Measurements from ENCODE around the gene SLC48A1.
A peak's percentile ranks its signal among the peaks of the same experiment; 100 is the strongest.

The SLC48A1 gene

DNA sequence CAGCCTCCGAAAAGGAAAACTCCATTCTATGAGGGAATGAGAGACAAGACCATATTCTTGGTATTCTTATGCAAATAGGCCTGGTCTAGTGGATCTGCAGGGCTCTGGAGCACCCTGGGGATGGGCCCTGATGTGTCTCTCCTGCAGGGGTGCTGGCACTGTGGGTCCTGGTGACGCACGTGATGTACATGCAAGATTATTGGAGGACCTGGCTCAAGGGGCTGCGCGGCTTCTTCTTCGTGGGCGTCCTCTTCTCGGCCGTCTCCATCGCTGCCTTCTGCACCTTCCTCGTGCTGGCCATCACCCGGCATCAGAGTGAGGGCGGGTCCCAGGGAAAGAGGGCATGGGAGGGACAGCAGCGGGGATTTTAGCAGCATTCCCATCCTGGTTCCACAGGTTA lies 5.8 kb downstream of the SLC48A1 start:
- H3K27me3 Mint-ChIP-seq = no peaks in the 10 kb centered on the region
- H3K4me1 Mint-ChIP-seq = peaks cover 11% of the 10 kb centered on the region
- H3K4me3 Mint-ChIP-seq = no peak overlapping the region
- ATAC-seq (replicated peaks; ENCODE audit: extremely low read depth, poor library complexity, severe bottlenecking) (no peak), DNase-seq (ENCODE audit: low spot score in 2 of 2) (no peak)
- H3K36me3 Mint-ChIP-seq (ENCODE audit: insufficient read depth) = peaks cover 6% of the 10 kb centered on the region
- H3K27ac Mint-ChIP-seq (ENCODE audit: low read depth) = no peak overlapping the region
- no peaks in the 10 kb centered on the region for H3K9me3 Mint-ChIP-seq

DNA sequence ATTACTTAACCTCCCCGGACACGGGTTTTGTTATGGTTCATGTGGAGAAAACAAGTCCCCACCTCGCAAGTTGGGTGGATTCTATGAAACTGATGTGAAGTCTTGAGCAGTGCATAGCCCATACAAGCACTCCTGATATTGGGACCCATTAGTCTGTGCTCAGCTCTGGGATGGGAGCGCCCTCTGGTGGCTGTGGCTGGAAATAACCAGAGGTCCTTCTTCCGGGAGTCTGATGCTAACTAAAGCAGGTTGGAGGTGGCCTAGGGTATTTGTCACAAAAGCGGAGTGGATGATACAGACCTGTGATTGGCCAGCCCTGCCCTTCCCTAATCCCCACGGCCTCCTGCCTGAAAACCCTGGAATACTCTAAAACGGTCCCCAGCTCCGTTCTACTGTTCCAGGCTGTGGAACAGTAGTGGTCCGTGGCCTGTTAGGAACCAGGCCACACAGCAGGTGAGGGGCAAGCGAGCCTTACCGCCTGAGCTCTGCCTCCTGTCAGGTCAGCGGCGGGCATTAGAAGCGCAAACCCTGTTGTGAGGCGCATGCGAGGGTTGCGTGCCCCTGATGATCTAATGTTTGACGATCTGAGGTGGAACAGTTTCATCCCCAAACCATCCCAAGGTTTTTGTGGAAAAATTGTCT lies 6.4 kb downstream of the SLC48A1 start:
- no peak overlapping the region for H3K27ac Mint-ChIP-seq (ENCODE audit: low read depth)
- H3K4me3 Mint-ChIP-seq = no peak overlapping the region
- peaks cover 7% of the 10 kb centered on the region for H3K4me1 Mint-ChIP-seq
- DNase-seq (ENCODE audit: low spot score in 2 of 2) (peak; percentile 86 to 97), ATAC-seq (replicated peaks; ENCODE audit: extremely low read depth, poor library complexity, severe bottlenecking) (peak; percentile 93)
- H3K9me3 Mint-ChIP-seq = no peaks in the 10 kb centered on the region
- peaks cover 6% of the 10 kb centered on the region for H3K36me3 Mint-ChIP-seq (ENCODE audit: insufficient read depth)
- H3K27me3 Mint-ChIP-seq = no peaks in the 10 kb centered on the region

DNA sequence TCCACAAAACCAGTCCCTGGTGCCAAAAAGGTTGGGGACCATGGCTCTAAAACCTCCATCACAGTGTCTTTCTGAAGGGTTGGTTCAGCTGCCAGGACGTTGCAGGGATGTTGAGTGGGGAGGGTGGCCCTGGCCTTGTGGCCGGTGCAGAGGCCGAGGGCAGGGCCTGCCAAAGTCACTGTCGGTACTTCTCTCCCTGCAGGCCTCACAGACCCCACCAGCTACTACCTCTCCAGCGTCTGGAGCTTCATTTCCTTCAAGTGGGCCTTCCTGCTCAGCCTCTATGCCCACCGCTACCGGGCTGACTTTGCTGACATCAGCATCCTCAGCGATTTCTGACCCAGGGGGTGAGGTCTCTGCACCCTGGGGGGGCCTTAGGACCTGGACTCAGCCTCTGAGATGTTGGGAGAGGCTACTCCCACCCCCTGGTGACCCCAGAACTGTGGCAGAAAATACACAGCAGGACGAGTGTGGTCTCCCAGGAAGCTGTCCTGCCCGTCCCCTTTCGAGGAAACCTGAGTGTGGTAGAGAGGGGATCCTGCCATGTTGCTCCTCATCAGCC lies 7.0 kb downstream of the SLC48A1 start:
- Mint-ChIP-seq H3K27me3 (no peaks in the 10 kb centered on the region), H3K36me3 (ENCODE audit: insufficient read depth) (peaks cover 8% of the 10 kb centered on the region), H3K4me3 (no peak overlapping the region), H3K27ac (ENCODE audit: low read depth) (no peak overlapping the region), H3K4me1 (peaks cover 7% of the 10 kb centered on the region), H3K9me3 (no peaks in the 10 kb centered on the region)
- no peak for DNase-seq (ENCODE audit: low spot score in 2 of 2)
- no peak for ATAC-seq (replicated peaks; ENCODE audit: extremely low read depth, poor library complexity, severe bottlenecking)

DNA sequence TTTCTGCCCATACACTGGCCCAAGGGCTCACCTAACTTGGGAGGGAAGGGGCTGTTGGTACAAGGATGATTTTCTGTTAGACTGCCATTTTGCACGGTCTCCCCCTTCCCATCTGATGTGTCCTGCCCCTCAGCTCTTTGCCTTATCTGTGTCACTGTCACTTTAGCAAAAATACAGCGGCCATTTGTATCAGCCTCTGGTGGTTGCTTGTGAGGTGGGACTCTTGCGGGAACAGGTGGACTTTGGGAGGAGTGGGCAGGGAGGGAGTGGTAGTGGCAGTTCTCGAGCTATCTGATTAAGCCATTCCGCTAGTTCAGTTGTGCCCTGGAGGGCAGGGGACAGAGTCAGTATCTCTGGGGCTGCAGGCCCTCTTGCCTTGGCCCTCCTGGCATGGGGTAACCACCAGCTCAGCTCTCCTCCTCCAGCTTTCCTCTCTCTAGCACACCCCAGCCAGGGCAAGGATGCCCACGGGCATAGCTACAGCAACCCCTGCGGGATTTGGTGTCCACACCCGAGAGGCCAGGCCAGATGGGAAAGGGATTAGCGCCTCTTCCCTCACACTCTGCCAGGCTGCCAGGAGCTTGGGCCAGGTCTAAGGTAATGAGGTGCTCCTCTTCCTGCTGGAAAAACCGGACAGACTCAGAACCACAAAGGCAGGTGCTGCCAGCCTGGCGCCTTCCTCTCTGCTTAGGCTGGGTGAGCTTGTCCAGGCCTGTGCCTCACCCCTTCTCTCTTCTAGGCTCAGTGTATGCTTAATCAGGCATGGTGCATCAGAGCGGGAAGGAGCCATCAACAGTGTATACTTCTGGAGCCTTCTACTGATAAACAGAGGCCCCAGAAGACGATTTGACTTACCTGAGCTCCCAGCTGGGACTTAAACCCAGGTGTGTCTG lies 8.7 kb downstream of the SLC48A1 start:
- H3K4me1 Mint-ChIP-seq = peaks cover 7% of the 10 kb centered on the region
- peak overlapping the region; percentile 13 for H3K27ac Mint-ChIP-seq (ENCODE audit: low read depth)
- H3K27me3 Mint-ChIP-seq = no peaks in the 10 kb centered on the region
- ATAC-seq (replicated peaks; ENCODE audit: extremely low read depth, poor library complexity, severe bottlenecking) = no peak
- DNase-seq (ENCODE audit: low spot score in 2 of 2) = no peak
- H3K4me3 Mint-ChIP-seq = no peak overlapping the region
- H3K36me3 Mint-ChIP-seq (ENCODE audit: insufficient read depth) = peaks cover 18% of the 10 kb centered on the region
- no peaks in the 10 kb centered on the region for H3K9me3 Mint-ChIP-seq

DNA sequence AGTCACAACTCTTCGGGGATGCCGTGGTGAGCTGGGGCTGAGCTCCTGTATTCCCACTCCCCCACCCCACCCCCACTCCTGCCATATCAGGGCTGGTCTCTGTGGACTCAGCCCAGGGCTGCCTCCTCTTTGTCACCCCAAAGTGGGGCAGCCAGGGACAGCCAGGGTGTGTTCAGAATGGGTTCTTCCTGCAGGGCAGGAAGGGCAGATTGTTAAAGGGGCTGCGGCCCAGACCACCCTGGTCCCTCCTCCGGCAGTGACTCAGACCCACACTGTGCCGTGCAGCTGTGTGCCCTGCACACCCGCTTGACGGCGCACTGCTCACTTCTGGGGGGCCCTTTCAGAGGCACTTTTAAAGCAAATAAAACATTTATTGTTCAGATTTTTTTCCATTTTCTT lies 9.3 kb downstream of the SLC48A1 start:
- H3K27me3 Mint-ChIP-seq = no peaks in the 10 kb centered on the region
- ATAC-seq (replicated peaks; ENCODE audit: extremely low read depth, poor library complexity, severe bottlenecking) (no peak), DNase-seq (ENCODE audit: low spot score in 2 of 2) (no peak)
- H3K4me3 Mint-ChIP-seq = no peak overlapping the region
- H3K27ac Mint-ChIP-seq (ENCODE audit: low read depth) = peak overlapping the region; percentile 20
- H3K4me1 Mint-ChIP-seq = peaks cover 7% of the 10 kb centered on the region
- no peaks in the 10 kb centered on the region for H3K9me3 Mint-ChIP-seq
- peaks cover 24% of the 10 kb centered on the region for H3K36me3 Mint-ChIP-seq (ENCODE audit: insufficient read depth)

DNA sequence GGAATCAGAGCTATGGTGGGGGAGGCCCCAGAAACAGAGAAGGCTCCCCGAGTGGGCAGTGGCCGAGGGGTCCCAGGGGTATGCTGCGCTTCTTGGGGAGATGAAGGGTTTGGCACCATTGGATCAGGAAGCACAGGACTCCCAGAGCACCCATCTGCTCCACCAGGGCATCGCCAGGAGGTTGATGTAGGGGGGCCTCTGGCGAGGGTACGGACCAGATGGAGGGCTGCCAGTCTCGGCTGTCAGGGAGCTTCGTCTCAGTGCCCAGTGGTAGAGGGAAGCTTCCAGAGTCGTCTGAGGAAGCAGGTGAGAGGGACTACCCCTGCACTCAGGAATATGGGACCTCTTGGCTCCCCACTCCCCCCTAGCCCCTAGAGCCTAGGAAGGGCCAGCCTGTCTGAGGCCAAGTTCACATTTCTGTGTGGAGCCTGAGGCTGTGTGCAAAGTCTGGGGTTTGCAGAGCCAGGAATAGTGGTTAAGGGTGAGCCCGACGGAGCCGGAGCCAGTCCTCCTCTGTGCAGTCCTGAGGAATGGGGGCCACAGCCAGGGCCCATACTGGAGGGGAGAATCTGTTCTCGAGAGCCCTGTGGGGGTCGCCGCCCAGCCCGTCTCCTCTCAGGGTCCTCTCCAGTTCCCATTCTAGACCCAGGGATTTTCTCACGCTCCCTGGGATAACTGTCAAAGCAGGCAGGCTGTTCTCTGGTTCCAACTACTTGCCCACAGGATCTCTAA lies 10.2 kb downstream of the SLC48A1 start:
- no peak for DNase-seq (ENCODE audit: low spot score in 2 of 2)
- peak overlapping the region; percentile 20 for H3K27ac Mint-ChIP-seq (ENCODE audit: low read depth)
- no peak for ATAC-seq (replicated peaks; ENCODE audit: extremely low read depth, poor library complexity, severe bottlenecking)
- H3K9me3 Mint-ChIP-seq = no peaks in the 10 kb centered on the region
- H3K36me3 Mint-ChIP-seq (ENCODE audit: insufficient read depth) = peaks cover 22% of the 10 kb centered on the region
- H3K27me3 Mint-ChIP-seq = no peaks in the 10 kb centered on the region
- no peak overlapping the region for H3K4me3 Mint-ChIP-seq
- peaks cover 7% of the 10 kb centered on the region for H3K4me1 Mint-ChIP-seq

DNA sequence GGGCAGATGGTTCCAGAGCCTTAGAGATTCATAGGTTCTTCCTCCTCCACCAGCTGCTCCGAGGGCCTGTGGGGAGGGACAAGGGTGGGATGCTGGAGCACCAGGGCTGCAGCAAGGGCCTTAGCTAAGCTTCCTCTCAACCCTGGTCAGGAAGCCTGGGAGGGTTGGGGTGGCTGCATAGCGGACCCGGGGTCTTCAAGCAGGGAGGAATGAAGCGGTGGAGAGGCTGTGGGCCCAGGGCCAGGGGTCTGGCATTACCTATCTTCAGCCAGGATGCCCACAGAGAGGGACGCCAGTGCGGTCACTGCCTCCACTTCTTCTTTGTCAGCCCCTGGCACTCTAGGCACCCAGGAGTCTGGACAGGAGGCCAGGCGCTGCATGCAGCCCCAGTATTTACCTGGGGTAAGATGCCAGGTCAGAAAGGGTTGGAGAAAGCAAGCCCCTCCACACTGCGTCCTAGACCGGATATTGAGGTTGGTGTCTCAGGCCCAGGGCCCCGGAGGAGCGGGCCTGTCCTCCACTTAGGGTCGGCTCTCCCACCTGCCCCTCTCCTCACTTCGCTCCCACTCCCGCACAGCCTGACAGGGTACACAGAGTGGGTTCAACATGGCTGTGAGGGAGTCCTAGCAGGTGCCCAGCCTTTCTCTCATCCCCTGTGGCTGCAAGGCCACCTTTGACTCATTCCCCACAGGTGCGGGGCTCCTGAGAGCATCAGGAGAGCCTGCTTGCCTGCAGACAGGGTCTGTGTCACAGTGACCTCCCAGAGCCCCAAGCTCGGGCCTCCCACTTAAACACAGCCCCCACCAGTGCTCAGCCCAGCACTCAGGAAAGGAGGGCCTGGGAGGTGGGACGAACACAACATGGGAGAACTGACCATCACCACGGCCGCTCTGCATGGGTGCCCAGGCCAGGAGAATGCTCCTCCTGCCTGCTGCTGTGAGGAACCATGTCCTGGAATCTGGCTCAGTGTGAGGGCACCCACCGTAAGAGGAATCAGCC lies 11.1 kb downstream of the SLC48A1 start:
- Mint-ChIP-seq H3K4me1 (peaks cover 5% of the 10 kb centered on the region), H3K4me3 (no peak overlapping the region), H3K36me3 (ENCODE audit: insufficient read depth) (peaks cover 27% of the 10 kb centered on the region), H3K27ac (ENCODE audit: low read depth) (no peak overlapping the region), H3K27me3 (no peaks in the 10 kb centered on the region), H3K9me3 (no peaks in the 10 kb centered on the region)
- ATAC-seq (replicated peaks; ENCODE audit: extremely low read depth, poor library complexity, severe bottlenecking) = no peak
- no peak for DNase-seq (ENCODE audit: low spot score in 2 of 2)

DNA sequence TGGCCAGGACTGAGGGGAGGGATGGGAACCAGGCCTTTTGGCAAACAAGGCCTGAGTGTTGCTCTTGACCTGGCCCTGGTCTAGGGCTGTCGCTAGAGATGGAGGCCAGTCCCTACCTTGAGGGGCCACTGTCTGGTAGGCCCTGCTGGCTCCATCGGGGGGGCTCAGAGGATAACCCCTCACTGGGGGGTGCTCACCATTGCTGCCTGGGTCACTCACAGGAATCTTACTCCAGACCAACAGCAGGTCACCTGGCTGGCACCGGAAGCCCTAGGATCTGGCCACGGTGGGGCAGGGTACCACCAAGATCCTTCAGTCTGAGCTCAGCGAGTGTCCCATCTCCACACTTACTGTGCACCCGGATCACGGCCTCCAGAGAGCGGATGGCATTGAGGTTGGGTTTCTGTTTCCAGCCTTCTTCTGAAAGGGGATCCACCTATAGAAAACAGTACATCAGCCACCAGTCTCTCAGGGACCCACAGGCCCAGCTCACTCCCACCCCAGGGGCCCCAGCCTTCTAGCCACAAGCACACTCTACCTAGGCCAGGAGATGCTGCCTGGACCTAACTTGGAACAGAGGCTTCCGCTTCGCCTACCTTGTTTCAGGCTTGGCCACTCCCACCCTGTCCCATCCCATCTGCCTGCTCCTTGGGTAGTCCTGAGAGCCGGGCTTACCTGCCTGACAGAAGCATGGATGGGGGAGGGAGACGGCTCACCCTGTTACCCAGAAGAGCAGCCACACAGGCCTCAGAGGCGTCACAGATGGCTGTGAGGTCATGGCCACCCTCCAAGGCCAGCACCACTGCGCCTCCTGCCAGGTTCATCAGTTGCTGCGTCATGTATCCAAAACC lies 12.2 kb downstream of the SLC48A1 start:
- H3K27me3 Mint-ChIP-seq = no peaks in the 10 kb centered on the region
- H3K27ac Mint-ChIP-seq (ENCODE audit: low read depth) = no peak overlapping the region
- peaks cover 32% of the 10 kb centered on the region for H3K36me3 Mint-ChIP-seq (ENCODE audit: insufficient read depth)
- no peaks in the 10 kb centered on the region for H3K9me3 Mint-ChIP-seq
- H3K4me3 Mint-ChIP-seq = no peak overlapping the region
- H3K4me1 Mint-ChIP-seq = no peaks in the 10 kb centered on the region
- ATAC-seq (replicated peaks; ENCODE audit: extremely low read depth, poor library complexity, severe bottlenecking) (no peak), DNase-seq (ENCODE audit: low spot score in 2 of 2) (no peak)

DNA sequence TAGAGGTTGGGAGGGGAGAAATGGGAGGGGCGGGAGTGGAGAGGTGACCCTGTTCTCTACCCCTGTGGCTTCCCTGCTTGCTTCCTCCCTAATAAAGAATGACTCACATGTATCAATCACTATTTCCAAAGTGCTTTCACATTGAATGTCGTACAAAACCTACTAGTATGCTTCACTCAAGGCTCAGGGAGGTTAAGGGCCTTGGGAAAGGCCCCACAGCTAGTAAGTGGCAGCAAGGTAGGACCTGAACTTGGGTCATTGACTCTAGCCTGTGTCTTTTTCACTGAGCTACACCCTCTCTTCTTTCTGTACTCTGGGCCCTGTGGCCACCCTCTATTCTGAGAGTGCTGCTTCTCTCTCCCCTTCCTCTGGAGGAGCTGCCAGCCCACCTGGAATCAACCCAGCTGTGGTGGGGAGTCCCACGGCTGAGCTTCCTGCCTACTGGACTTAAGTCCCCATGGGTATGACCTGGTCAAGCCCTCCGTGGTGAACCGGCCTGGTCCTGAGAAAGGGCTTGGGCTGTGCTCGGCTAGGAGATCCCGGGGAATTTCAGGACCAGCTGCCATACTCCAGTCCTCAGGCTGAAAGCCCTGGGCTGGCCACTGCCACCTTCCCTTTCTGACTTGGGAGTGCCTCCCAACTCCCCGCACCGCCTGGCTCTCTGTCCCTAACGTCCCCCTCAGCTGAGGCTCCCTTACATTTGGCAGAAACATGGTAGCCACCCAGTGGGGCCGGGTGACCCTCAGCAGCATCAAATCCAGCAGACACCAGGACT lies 13.0 kb downstream of the SLC48A1 start:
- Mint-ChIP-seq H3K4me3 (no peak overlapping the region), H3K27me3 (no peaks in the 10 kb centered on the region), H3K9me3 (no peaks in the 10 kb centered on the region), H3K4me1 (no peaks in the 10 kb centered on the region), H3K36me3 (ENCODE audit: insufficient read depth) (peaks cover 34% of the 10 kb centered on the region), H3K27ac (ENCODE audit: low read depth) (no peak overlapping the region)
- DNase-seq (ENCODE audit: low spot score in 2 of 2) (no peak), ATAC-seq (replicated peaks; ENCODE audit: extremely low read depth, poor library complexity, severe bottlenecking) (no peak)

DNA sequence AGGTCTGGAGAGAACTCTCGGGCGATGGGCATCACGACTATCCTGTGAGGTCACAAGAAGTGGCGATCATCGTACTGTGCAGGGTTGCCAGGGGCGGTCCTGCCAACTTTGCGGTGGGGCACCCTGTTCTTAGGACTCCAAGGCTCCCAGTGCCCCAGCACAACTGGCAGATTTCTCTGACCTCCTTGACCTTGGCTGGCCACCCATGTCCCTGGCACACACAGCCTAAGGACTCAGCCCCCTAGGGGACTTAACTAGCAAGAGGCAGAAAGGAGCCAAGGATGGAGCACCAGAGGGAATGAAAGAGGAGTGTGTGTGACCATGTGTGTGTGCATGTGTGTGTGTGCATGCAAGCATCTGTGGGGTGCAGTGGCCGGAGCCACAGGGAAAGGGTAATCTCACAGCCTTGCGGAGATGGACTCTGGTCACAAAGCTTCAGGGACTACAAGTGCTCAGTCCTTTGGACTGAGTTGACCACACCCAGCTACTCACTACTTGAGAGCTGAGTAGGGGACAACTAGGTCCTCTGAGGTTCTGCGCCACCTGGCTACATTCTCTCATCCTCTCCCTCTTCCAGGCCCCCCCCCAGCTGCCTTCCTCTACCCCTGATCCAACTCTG lies 13.7 kb downstream of the SLC48A1 start:
- Mint-ChIP-seq H3K27me3 (no peaks in the 10 kb centered on the region), H3K4me1 (no peaks in the 10 kb centered on the region), H3K36me3 (ENCODE audit: insufficient read depth) (peaks cover 34% of the 10 kb centered on the region), H3K9me3 (no peaks in the 10 kb centered on the region), H3K27ac (ENCODE audit: low read depth) (no peak overlapping the region), H3K4me3 (no peak overlapping the region)
- ATAC-seq (replicated peaks; ENCODE audit: extremely low read depth, poor library complexity, severe bottlenecking) (no peak), DNase-seq (ENCODE audit: low spot score in 2 of 2) (no peak)
